ENCODE results near the gene TSPEAR.
"Not testable (repeated sequence)": the region's sequence is repeated elsewhere in the genome, so short reads cannot be mapped to it uniquely, and the experiment has no call there.

TSPEAR gene

DNA sequence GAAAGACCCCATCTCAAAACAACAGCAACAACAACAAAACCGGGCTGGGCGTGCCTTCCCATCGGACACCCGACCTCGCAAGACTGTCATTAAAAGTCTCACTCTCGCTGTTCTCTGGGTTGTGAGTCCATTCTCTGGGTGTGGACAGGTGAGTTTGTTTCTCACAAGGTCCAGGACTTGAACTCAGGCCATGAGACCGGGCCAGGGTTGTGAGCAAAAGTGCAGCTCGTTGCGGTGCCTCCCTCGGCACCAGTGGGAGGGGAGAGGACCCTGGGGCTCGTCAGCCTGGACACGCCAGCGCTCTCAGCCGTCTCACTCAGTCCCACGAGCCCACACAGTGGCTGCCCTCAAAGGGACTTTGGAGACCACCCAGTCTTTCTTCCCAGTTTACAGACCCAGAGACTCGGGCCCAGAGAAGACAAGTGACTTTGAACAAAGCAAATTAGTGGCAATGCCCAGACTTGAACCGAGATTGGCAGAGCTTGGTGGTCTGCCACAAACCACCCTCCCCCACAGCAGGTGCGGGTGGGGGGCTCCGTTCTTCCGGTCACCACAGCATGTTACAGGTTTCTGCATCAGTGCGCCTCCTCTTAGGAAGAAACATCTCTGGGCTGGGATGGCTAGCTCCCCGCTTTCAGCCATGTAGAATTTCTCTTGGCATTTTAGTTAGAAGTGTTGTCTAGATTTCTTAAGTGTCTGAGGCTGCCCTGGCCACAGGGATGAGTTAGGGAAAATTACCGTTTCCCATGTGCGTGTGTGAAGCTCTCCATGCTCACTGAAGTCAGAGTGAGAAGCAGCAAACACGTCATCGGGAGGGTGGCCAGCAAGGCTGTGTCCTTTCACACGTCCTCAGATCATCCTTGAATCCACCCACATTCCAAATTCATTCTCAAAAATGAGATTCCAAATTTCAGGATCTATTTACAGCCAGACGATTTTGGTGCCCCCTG, 227.8 kb downstream of the TSPEAR start:
- DNase-seq (ENCODE audit: low read depth), result no peak

DNA sequence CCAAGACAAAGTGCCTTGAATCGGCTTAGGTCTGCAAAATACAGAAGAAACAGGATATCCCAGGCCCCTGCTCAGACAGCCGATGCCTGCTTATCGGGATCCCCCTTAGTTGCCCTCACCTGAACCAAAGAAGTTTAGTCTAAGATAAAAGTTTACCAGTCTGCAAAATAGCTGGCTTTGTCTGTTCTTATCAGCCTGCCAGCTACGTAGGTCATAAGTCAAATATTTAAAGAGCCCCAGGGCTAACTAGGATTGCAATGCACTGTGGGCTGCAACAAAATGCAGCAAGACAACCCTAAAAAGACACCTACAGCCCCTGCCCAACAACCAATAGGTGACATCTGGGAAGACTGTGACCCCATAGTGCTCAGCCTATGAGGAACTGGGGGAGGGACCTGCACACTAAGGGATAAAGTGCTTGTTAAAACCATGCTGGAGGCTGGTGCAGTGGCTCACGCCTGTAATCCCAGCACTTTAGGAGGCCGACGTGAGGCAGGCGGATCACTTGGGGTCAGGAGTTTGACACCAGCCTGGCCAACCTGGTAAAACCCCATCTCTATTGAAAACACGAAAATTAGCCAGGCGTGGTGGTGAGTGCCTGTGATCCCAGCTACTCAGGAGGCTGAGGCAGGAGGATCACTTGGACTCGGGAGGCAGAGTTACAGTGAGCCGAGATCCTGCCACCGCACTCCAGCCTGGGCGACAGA, 228.6 kb downstream of the TSPEAR start:
- no peak for DNase-seq (ENCODE audit: low read depth)

DNA sequence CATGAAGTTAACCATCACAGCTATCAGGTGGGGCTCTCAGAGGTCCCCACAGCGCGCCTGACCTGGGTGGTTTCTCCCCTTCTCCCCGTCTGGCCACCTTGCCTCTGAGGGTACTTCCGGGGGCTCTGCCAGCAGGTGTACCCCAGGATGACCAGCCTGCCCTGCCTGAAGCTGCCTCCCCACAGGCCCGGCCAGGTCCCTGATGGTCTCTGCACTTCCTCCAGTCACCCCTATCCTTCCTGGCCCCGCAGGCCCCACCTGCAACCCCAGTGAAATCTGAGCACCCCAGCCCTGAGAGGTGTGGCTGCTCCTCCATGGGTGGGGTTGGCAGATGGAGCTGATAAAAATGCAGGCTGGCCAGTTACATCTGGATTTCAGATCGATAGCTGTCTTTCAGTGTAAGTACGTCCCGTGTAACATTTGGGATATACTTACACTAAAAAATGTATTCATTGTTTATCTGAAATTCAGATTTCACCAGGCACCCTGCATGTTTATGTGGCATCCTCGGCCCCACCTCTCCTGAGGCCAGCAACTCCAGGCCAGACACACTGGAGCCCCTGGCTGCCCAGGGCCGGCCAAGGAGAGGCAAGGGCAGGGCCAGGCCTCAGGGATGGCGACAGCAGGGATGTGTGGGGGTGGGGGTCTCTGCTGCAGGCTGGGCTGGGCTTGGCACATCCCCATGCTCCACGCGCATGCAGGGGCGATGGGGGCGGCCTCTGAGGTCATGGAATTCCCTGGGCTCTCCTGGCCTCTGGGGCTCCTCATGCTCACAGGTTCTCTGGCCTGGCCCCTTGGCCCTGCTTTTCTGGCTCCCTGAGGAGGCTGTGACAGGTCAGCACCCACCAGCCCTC, 230.9 kb downstream of the TSPEAR start:
- DNase-seq (ENCODE audit: low read depth), result no peak

DNA sequence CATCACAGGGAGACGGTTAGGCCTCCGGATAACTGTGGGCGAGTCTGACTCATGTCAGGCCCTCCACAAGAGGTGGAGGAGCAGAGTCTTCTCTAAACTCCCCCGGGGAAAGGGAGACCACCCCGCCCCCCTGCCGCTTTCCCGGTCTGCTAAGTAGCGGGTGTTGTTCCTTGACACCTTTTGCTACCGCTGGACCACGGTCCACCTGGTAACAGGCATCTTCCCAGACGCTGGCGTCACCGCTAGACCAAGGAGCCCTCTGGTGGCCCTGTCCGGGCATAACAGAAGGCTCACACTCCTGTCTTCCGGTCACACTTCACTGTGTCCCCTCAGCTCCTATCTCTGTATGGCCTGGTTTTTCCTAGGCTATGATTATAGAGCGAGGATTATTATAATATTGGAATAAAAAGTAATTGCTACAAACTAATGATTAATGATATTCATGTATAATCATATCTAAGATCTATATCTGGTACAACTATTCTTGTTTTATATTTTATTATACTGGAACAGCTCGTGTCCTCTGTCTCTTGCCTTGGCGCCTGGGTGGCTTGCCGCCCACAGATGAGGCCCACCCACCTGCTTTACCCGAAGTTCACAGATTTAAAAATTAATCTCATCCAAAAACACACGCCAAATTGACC, 231.7 kb downstream of the TSPEAR start:
- not testable (repeated sequence) for DNase-seq (ENCODE audit: low read depth)

DNA sequence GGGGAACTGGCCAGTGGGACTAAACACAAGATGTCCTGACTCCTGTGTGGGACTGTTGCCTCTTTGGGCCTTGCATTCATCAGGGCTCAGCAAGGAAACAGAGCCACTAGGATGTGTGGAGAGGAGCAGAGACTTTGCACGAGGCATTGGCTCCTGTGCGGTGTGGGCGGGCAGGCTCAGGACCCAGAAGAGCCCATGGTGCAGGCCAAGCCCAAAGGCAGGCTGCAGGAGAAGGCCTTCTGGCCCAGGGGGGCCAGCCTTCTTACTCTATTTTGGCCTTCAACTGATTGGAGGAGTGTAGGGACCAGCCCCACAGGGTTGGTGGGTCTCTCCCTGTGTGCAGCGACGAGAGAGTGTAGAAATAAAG, 232.6 kb downstream of the TSPEAR start:
- no peak for DNase-seq (ENCODE audit: low read depth)

DNA sequence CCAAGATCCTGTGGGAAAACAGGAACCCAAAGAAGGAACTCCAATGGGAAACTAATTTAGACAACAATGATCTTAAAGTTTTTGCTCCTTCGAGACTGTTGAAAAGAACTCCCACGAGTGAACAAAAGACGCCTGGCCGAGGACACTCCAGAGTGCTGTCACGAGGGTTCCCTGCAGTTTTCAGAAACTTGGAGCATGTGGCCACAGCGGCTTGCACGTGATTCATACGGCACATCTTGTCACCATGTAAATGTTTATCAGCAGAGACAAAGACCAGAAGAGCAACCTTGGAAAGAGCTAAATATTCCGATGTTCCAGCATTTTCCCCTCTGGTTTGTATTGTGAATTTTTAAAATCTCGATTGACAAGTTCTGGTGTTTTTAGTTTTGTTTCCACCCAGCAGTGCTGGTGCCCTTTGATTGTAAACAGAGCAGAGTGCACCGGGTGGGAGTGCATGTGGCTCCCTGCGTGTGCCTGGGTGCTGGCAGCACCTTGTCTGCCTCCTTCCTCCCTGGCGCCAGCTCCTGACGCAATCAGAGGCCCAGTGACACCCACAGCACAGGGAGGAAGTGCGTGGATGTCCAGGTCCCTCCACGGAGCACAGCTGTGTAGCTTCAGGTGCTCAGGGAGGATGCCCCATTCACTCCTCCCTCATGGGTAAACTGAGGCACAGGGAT, 233.1 kb downstream of the TSPEAR start:
- DNase-seq (ENCODE audit: low read depth), result no peak

DNA sequence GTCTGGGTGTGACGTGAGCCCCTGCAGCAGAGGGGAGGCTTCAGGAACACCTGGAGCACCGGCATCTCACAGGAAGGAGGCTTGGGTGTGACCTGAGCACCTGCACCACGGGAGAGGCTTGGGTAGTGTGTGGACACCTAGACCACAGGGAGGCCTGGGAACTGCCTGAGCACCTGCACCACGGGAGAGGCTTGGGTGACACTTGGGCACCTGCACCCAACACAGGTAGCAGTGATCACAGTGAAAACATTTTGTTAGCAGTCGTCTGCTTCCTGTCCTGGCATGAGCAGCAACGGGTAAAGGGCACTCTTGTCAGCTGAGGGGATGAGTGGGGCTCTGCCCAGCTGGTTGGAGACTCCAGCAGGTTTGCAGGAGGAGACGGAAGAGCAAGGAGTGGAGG, 233.7 kb downstream of the TSPEAR start:
- DNase-seq (ENCODE audit: low read depth), result no peak

DNA sequence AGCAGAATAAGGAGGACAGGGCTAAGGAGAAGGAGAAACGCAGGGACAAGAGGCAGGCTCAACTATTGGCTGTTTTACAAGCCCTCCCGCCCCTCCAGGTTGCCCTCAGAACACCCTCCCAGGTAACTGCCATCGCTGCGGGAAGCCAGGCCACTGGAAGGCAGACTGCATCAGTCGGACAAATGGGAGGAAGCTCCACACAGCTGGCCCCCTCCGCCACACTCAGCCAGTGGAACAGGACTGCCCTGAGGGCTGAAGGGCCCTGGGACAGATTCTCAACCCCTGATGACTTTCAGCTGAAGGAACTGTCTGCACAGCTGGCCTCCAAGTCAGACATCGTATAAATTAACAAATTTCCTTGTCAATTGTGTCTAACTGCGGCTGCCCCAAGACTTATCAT, 234.2 kb downstream of the TSPEAR start:
- DNase-seq (ENCODE audit: low read depth), result no peak

DNA sequence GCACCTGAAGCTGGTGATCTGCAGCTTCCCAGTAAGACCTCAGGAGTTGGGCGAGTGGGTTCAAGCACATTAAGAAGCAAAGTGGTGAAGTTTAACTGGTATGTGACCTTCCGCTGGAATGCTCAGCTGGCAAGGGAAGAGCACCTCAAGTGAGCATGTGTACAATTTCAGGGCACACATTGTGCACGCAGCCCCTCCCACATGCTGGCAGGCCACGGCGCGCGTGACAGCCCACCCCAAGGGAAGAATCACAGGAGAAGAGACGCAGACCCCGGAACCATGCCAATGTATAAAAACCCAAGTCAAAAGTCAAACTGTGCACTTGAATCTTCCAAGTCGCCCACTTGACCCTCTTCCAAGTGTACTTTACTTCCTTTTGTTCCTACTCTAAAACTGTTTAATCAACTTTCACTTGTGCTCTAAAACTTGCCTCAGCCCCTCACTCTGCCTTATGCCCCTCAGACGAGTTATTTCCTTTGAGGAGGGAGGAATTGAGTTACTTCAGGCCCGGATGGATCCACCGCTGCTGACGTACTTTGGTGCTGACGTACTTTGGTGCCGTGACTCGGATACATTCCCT, 236.0 kb downstream of the TSPEAR start:
- DNase-seq (ENCODE audit: low read depth), result no peak

DNA sequence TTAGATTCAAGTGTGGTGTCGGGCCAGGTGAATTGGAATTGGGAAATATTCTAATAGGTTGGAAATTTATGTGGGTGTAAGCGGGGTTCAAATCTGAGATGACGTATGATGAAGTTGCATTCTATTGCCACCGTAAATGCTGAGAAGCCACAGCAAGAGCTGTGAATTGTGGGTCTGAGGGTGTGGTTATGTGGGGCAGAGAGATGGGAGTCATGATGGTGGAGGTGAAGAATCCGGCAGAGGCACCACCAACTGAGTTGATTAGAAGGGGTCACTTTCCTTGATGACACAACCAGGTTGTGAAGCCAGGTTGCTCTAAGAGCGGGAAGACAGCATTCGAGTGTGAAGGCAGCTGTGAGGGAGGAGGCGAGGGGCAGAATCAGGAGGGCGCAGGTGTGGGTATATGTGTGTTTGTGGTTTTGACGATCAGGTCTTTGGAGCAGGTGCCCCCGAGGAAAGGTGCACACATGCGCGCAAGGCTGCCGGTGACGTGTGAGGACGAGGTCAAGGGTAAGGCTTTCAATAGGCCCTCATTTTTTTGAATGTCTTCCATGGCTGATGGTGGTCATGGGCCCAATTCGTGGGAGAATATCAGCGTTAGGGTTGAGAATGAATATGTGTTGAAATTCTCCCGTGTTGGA, 237.3 kb downstream of the TSPEAR start:
- no peak for DNase-seq (ENCODE audit: low read depth)

DNA sequence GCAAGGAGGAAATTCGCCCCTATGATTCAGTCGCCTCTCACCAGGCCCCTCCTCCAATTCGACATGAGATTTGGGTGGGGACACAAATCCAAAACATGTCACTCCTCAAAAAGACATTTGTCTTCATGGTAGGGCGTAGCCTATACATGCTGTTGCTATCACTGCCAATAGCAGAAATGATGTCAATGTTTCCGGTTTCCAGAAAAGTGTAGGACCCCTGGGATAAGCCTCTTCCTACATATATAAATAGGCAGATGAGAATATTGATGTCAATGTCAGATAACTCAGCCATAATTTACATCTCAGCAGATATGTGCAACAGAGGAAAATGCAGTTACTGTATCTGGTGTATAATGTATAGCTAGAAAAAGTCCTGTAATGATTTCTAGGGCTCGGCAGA, 239.4 kb downstream of the TSPEAR start:
- DNase-seq (ENCODE audit: low read depth), result no peak

DNA sequence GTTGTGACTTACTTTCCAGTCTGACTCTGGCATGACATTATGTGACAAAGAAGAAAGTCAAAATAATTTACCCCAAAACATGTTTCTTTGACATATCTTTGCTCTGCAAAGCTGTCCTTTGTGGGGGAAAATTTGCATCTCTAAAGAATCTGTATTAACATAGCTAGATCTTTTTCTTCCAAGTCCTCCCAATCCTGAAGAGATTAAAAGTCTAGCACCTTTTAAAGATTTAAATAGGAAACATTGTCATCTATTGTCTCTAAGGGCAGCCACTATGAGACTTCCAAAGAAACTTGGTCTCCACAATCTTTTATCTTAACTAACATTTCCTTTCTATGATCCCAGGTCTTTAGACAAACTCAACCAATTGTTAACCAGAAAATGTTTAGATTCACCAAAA, 240.0 kb downstream of the TSPEAR start:
- no peak for DNase-seq (ENCODE audit: low read depth)

DNA sequence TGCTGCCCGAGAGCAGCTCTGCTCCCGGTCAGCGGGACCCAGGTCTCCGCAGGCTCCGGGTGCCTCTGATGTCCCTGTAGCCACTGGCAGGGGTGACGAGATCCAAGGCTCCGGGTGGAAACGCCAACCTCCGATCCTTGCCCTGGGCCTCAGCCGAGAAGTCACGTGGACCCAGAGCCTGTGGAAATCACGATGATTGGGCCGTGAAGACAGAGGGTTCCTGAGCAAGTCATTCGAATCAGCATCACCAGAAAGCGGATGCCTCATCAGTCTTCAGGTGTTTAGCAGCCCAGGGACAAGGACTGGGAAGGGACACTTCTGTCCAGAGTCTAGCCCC, 243.5 kb downstream of the TSPEAR start:
- DNase-seq (ENCODE audit: low read depth), result no peak

DNA sequence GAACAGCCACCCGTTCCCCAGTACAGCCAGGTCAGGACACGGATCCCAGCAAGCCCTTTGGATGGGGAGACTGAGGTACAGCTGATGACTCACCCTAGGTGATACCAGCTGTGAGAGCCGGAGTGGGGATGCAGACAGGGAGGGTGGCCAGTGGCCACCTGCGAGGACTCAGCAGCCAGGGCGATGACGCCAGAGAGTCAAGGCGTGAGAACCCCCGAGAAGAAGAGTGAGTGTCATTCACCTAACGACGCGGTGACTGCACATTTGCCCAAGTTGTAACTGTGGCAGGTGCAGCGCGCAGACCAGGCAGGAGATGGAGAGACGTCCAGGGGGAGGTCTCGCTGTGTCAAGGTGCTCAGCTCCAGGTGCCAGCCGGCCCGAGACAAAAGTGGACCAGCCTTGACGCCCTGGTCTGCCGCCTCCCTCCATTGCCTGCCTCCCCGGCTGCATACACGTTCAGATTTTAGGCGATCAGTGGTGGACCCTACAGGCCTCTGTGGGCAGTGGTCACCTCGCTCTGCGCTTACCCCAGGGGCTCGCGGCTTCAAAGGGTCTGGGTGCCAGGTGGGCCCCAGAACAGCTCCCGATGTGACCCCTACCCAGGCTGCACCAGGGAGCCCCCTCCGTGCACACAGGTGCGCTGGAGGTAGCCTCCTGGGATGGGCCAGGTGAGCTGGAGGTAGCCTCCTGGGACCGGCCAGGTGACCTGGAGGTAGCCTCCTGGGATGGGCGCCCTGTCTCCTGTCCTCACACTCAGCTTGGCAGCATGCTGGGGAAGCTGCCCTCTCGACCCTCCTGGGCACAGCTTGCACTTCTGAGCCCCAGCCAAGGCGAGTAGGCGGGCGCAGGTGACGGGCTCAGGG, 244.1 kb downstream of the TSPEAR start:
- DNase-seq (ENCODE audit: low read depth), result no peak

DNA sequence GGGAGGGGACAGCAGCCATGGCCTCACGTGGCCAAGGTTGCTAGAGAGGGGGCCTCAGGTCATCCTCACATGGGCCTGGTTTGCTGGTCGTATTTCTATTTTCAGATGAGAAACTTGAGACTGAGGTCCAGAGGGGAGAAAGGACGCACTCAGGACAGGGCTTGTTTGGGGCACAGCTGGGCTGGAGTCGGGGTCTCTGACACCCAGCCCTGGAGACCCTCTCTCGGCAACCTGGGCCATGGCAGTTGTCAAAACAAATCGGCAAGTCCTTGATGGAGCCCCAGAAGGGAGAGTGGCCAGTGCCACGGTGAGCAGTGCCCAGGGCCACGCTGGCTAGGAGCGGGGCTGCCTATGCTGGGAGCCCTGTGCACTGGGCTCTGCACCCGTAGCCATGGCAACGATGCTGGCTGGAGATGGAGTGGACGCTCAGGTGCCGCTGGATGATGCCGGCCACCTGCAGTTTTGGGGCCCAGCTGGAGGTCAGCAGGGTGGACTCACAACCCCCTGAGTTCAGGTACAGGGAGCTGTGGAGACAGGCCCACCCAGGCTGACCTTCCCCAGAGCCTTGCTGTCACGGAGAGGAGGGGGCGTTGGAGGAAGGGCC, 244.9 kb downstream of the TSPEAR start:
- no peak for DNase-seq (ENCODE audit: low read depth)

DNA sequence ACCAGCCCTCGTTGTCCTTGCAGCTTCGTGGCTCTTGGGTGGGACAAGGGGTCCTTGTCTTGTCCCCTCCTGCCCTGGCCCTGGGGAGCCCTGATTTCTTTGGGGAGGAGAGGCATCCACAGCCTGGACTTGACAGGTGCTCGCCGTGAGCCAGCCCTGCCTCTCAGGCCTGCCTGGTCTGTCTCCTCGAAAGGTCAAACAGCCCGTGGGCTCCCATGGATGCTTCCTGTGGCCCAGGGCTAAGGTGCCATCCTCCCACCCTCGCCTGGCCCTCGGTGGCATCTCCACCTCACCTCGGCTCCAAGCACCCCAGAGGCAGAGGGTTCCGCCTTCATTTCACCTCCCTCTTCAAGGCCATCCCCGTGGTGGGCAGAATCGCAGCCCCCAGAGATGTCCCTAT, 247.0 kb downstream of the TSPEAR start:
- DNase-seq (ENCODE audit: low read depth), result no peak

DNA sequence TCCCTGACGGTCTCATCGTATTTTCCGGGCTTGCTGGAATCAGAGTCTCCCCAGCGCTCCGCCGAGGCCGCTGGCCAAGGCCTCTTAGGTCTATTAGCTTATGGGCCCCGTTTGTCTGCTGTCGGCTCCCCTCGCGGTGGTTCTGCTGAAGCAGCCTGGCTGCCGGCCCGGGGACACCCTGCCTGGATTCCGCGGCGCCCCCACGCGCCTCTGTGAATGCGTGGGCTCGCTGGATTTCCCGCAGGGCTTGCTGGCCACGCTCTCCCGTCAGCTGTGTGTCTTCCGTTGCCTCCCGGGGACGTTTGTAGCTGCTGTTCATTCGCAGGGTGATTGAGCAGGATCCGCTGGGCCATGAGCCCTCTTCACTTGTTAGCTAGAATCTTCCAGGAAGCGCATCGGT, 247.6 kb downstream of the TSPEAR start:
- no peak for DNase-seq (ENCODE audit: low read depth)

DNA sequence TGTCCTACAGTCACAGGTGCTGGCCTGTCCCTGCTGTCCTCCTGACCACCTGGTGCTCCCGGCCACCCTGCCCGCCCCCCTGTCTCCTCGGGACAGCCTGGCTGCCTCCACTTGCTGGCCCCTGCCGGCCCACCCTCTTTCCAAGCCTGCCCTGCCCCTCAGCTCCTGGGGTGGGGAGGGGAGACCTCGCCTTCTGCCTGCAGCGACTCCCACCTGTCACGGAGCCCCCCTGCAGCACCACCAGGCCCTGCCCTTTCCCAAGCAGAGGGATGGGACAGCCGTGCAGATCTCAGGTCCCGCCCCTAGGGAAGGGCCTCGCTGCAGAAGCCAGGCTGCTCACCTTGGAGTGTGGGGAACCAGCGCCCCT, 248.6 kb downstream of the TSPEAR start:
- no peak for DNase-seq (ENCODE audit: low read depth)

DNA sequence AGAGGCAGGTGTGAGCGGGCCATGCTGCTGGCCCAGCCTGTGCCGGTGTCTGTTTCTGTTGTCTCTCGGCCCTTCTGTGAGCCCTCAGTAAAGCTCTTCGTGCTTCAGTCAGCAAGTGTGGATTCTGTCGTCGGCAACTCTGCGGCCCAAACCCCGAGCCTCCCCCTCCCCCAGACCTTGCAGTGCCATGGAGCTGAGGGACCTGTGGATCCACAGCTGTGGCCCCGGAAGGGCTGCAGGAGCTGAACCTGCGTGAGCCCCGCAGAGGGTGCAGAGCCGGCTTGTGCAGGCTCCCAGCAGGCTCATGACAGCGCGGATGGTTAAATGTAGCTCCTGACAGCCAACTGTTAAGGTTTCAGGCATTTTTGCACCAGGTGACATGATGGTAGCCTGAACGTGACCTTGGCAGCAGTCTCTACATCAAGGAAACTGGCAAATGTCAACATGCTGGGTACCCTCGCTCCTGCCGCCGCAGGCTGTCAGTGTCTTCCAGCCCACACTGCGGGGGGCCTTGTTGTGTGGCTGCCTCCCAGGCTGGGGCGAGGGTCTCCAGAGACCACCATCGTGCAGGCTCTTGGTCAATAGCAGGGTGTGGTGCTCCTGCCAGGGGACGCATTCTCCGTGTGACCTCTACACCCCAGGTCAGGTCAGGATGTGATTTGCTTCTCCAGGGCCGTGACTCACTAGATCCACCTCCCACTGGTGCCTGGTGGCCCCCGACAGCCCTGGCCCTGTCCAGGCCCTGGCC, 249.1 kb downstream of the TSPEAR start:
- DNase-seq (ENCODE audit: low read depth), result no peak
